Bronchial epithelial cell (primary cell): ENCODE data around the gene VPREB3. TPM values are rescaled to one million over a fixed set of nuclear protein-coding genes. Genes with fewer than 3 reads are reported as not detected.

Experiments used
- DNase-seq: peaks from one replicate; pipeline ENCODE4 v3.0.0-alpha.2; 2010; ENCODE audit warnings: low read depth
- FAIRE-seq: peaks from 2 replicates; lab custom pipeline; 2011; peaks lifted over from hg19 to GRCh38; lab: Jason Lieb, UNC
- H3K27me3 ChIP-seq: 2 replicates; pipeline ENCODE4 v1.5.1; 2011; ENCODE audit warnings: low read length; ENCODE audit not compliant: control insufficient read depth, insufficient read depth
- H3K36me3 ChIP-seq: 2 replicates; pipeline ENCODE4 v1.5.1; 2011; ENCODE audit warnings: low read length; ENCODE audit not compliant: control insufficient read depth, insufficient read depth
- H3K4me3 ChIP-seq: 2 replicates; pipeline ENCODE4 v1.5.1; 2011; ENCODE audit warnings: mild to moderate bottlenecking, low read depth, low read length, control low read depth
- total RNA-seq: library from RNA; depleted of rRNA; stranded (reverse); fragments of >200 nt; gene quantifications from 2 replicates; pipeline ENCODE4 v1.2.1, GENCODE V29; 2014
- TF ChIP-seq, protein P1 (sequence below): IDR thresholded peaks from 2 replicates; pipeline ENCODE4 v1.5.1; 2011; ENCODE audit warnings: mild to moderate bottlenecking, moderate library complexity, low read length, control low read depth, inconsistent platforms; ENCODE audit not compliant: insufficient read depth, severe bottlenecking

The VPREB3 gene
- total RNA-seq, 1 donor from 2014 or later, result not detected

DNA sequence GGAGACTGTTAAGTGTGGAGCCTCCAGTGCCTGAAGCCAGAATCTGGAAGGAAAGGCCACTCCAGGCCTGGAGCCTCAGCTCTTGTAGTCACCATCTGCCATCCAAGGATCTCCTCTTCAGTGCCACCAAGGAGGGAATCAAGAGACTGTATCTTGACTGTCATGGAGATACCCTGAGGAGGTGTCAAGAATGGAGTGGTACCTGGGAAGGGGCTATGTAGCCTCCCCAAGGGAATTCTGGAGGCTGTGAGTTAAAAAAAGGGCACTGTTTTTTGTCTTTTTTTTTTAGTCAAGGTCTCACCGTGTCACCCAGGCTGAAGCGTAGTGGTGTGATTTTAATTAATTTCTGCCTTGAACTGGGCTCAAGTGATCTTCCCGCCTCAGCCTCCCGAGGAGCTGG lies 5.3 kb upstream of the VPREB3 start:
- Histone ChIP-seq H3K27me3 (no peaks in the 10 kb centered on the region), H3K4me3 (no peak overlapping the region), H3K36me3 (no peaks in the 10 kb centered on the region)
- FAIRE-seq (no peak), DNase-seq (no peak)
- TF ChIP-seq, protein P1, sequence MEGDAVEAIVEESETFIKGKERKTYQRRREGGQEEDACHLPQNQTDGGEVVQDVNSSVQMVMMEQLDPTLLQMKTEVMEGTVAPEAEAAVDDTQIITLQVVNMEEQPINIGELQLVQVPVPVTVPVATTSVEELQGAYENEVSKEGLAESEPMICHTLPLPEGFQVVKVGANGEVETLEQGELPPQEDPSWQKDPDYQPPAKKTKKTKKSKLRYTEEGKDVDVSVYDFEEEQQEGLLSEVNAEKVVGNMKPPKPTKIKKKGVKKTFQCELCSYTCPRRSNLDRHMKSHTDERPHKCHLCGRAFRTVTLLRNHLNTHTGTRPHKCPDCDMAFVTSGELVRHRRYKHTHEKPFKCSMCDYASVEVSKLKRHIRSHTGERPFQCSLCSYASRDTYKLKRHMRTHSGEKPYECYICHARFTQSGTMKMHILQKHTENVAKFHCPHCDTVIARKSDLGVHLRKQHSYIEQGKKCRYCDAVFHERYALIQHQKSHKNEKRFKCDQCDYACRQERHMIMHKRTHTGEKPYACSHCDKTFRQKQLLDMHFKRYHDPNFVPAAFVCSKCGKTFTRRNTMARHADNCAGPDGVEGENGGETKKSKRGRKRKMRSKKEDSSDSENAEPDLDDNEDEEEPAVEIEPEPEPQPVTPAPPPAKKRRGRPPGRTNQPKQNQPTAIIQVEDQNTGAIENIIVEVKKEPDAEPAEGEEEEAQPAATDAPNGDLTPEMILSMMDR, result no peak

DNA sequence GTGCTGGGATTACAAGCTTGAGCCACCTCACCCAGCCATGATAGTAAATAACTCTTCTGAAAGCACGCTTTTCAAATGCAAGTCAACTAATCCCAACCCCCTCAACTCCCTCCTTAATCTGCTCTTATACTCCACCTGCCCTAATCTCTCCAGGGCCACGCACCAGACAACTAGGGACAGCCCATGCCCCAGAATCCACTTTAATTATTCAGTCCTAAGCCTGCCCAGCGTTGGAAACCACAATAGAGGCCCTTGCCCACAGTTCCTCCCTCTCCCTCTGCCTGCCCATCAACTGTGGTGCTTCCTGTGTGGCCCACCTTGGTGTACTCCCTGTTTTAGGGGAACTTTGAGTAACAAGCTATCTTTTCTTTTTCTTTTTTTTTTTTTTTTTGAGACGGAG lies 2.7 kb upstream of the VPREB3 start:
- TF ChIP-seq, protein P1, result no peak
- no peak for FAIRE-seq
- H3K36me3 ChIP-seq, result no peaks in the 10 kb centered on the region

DNA sequence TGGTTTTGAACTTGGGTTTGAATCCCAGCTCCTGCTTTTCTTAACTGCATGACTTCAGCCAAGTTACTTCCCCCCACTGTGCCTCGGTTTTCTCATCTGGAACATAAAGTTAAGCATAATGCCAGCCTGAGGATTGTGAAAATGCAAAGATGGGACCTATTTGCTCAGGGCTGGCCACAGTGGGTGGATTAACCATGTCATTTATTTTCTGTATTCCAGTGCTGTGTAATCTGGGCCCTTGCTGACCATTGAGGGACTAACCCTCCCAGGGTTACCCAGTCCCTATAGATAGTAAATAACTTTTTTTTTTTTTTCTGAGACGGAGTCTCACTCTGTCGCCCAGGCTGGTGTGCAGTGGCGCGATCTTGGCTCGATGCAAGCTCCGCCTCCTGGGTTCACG lies 1.5 kb upstream of the VPREB3 start:
- TF ChIP-seq, protein P1, result no peak
- FAIRE-seq (no peak), DNase-seq (no peak)
- Histone ChIP-seq H3K27me3 (no peaks in the 10 kb centered on the region), H3K4me3 (no peak overlapping the region), H3K36me3 (no peaks in the 10 kb centered on the region)

More for the DNA sequence above, 2.7 kb upstream of the VPREB3 start:
- no peaks in the 10 kb centered on the region for H3K27me3 ChIP-seq
- H3K4me3 ChIP-seq, result no peak overlapping the region
- no peak for DNase-seq

DNA sequence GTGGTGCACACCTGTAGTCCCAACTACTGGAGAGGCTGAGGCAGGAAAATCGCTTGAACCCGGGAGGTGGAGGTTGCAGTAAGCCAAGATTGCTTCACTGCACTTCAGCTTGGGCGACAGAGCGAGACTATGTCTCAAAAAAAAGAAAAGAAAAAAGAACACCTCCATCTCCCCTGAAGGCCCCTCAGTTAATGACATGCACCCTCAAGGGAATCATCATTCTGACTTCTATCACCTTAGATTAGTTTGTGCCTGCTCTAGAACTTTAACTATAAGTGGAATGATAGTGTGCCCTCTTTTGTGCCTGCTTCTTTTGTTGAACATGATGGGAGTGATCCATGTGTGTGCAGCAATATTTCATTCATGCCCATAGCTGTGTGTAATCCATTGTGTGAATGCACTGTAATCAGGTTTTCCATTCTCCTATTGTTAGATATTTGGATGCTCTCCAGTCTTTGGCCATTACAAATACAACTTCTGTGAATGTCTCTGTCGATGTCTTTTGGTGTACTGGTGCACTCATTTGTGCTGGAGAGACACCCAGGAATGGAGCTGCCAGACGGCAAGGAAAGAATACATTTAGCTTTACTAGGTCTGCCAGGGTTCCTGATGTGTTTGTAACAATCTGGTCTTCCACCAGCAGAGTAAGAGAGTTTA lies 883 bp upstream of the VPREB3 start:
- FAIRE-seq, result no peak
- Histone ChIP-seq H3K27me3 (no peaks in the 10 kb centered on the region), H3K4me3 (no peak overlapping the region), H3K36me3 (no peaks in the 10 kb centered on the region)
- no peak for DNase-seq
- TF ChIP-seq, protein P1, result no peak

DNA sequence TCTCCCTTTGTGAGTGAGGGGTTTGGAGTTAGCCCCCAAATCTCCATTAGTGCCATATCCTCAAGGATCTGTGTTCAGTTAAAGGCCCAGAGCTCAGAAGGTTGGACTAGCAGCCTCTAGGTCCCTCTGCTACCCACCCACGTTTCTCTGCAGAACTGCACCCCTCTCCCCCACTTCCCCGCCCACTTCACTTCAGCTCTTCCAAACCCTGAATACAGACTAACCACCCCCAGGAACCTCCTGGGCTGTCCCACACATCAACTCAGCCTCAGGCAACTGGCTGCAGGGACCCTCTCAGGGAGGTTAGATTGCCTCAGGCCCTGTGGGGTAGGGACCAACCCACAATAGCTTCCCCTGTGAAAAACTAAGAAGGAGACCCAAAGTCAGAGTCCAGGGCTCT lies 840 bp downstream of the VPREB3 start:
- H3K4me3 ChIP-seq, result no peak overlapping the region
- no peaks in the 10 kb centered on the region for H3K27me3 ChIP-seq
- TF ChIP-seq, protein P1, result no peak
- no peaks in the 10 kb centered on the region for H3K36me3 ChIP-seq
- FAIRE-seq (no peak), DNase-seq (no peak)

DNA sequence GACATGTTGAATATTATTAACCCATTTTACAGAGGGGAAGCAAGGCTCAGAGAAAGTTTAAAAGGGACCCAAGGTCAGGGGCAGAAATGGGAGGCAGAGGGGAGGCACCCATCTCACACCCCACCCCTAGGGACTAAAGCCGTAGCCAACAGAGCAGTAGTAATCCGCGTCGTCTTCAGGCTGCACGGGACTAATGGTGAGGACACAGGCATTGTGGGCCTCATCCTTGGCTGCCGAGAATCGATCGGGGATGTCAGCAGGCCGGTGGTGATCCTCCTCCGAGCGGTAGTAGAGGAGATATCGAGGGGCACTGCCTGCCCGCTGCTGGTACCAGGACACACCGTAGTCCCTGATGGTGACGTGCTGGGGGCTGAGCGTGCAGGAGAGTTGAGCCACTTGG lies 1.5 kb downstream of the VPREB3 start:
- H3K27me3 ChIP-seq, result no peaks in the 10 kb centered on the region
- H3K4me3 ChIP-seq, result no peak overlapping the region
- no peak for DNase-seq
- FAIRE-seq, result no peak
- H3K36me3 ChIP-seq, result no peaks in the 10 kb centered on the region
- TF ChIP-seq, protein P1, result no peak
